ENCODE results near the gene MRPL10.
"Not testable (repeated sequence)": the region's sequence is repeated elsewhere in the genome, so short reads cannot be mapped to it uniquely, and the experiment has no call there.

MRPL10 gene

GRCh38 chr17:47774987-47775580 lies 56.3 kb downstream of the MRPL10 start:
- no peak overlapping the region for H3K4me3 ChIP-seq (ENCODE audit: low read depth, low read length)
- TF ChIP-seq, protein P1, sequence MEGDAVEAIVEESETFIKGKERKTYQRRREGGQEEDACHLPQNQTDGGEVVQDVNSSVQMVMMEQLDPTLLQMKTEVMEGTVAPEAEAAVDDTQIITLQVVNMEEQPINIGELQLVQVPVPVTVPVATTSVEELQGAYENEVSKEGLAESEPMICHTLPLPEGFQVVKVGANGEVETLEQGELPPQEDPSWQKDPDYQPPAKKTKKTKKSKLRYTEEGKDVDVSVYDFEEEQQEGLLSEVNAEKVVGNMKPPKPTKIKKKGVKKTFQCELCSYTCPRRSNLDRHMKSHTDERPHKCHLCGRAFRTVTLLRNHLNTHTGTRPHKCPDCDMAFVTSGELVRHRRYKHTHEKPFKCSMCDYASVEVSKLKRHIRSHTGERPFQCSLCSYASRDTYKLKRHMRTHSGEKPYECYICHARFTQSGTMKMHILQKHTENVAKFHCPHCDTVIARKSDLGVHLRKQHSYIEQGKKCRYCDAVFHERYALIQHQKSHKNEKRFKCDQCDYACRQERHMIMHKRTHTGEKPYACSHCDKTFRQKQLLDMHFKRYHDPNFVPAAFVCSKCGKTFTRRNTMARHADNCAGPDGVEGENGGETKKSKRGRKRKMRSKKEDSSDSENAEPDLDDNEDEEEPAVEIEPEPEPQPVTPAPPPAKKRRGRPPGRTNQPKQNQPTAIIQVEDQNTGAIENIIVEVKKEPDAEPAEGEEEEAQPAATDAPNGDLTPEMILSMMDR (IDR thresholded peaks at IDR 0.05; ENCODE audit: low read depth, low read length) = no peak

- H3K4me3 ChIP-seq (ENCODE audit: low read depth, low read length) = no peak overlapping the region
- TF ChIP-seq, protein P1 (IDR thresholded peaks at IDR 0.05; ENCODE audit: low read depth, low read length) = no peak
Measured at GRCh38 chr17:47774331-47774730, 57.0 kb downstream of the MRPL10 start.

DNA sequence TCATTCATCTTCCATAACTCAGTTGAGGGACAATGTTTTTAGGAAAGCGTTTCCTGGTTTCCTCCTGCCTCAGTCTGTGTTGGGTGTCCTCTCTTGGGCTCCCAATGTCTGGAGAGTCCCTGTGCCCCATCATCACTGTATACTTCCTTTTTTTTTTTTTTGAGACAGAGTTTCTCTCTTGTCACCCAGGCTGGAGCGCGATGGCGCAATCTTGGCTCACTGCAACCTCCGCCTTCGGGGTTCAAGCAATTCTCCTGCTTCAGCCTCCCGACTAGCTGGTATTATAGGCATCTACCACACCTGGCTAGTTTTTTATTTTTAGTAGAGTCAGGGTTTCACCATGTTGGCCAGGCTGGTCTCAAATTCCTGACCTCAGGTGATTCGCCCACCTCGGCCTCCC lies 57.7 kb downstream of the MRPL10 start:
- H3K4me3 ChIP-seq (ENCODE audit: low read depth, low read length) = not testable (repeated sequence)

All from WI38 (cell line).